ENCODE data around the gene CNOT4.

GRCh38 chr7:135313971-135314370, 195.9 kb downstream of the CNOT4 start:
- TF ChIP-seq EZH2 (IDR thresholded peaks at IDR 0.05; ENCODE audit: low read length, unreplicated experiment) = no peak
- TF ChIP-seq CTCF (conservative IDR thresholded peaks at IDR 0.05; ENCODE audit: low read depth, low read length) = no peak
